Measurements from ENCODE around the gene TMPRSS3. TPM values are rescaled to one million over a fixed set of nuclear protein-coding genes. Genes with fewer than 3 reads are reported as not detected.

Gene TMPRSS3
- total and polyA plus RNA-seq, 9 of the 15 experiments (the other 6 are each of a cell fraction or from before 2014, with no cell fraction given), result 0.07 TPM; not detected in 8

- CTCF ChIA-PET (ENCODE audit: low intra/inter-chr PET ratio), result no interaction called here
- H2AFZ ChIP-seq (ENCODE audit: low read depth, low read length), result no peak overlapping the region
- H3K9me1 ChIP-seq (ENCODE audit: control insufficient read depth, insufficient read depth, low read length), result no peaks in the 10 kb centered on the region
- BruUV-seq (replicated peaks), result no TSS peak
- H3K27me3 ChIP-seq (ENCODE audit: control insufficient read depth in 2 of 2, insufficient read depth in 2 of 2, low read length in 2 of 2), result peaks cover 0 to under 1% of the 10 kb centered on the region in 2 experiments; a peak in 2 of 5 replicates
- H3K4me3 ChIP-seq, result no peak overlapping the region
- H3K9me3 ChIP-seq (replicated peaks; ENCODE audit: control insufficient read depth, insufficient read depth, low read depth, low read length), result no peaks in the 10 kb centered on the region
- no peaks in the 10 kb centered on the region for H4K20me1 ChIP-seq (replicated peaks; ENCODE audit: control insufficient read depth, insufficient read depth, low read length)
- no peak for DNase-seq (ENCODE audit: extremely low read depth in 1 of 4, low spot score in 3 of 4)
- H3K79me2 ChIP-seq (ENCODE audit: control insufficient read depth, insufficient read depth, low read length), result no peaks in the 10 kb centered on the region
- POLR2A ChIA-PET, result no interaction called here
- intact Hi-C loops (cut with micrococcal nuclease) (loop anchor here (10.0 kb wide), 1 partner anchor 124 kb away; no protein-coding TSS in a partner anchor), in situ Hi-C loops (cut with MboI) (no loop called here)
- H3K27ac ChIP-seq (ENCODE audit: extremely low read depth, low read depth, low read length), result no peak overlapping the region
- no peak overlapping the region for H3K9ac ChIP-seq (ENCODE audit: insufficient read depth in 1 of 2, low read depth in 2 of 2, low read length in 2 of 2)
- no peak for ATAC-seq
- FAIRE-seq, result no peak
- no peaks in the 10 kb centered on the region for H3K4me1 ChIP-seq (replicated peaks in 1 of 2; ENCODE audit: control insufficient read depth in 2 of 2, insufficient read depth in 2 of 2, low read length in 2 of 2)
- no peaks in the 10 kb centered on the region for H3K36me3 ChIP-seq (ENCODE audit: control insufficient read depth, insufficient read depth, low read length)
- WGBS (ENCODE audit: insufficient coverage, low coverage, missing lambda C conversion rate), result 0% methylated on average over 4 of the region's 4 CpGs
- no peak overlapping the region for H3K4me2 ChIP-seq (ENCODE audit: insufficient read depth, low read length)
- TF ChIP-seq PHTF2 (CRISPR knock-in tag; IDR thresholded peaks at IDR 0.05) (no peak), ZNF398 (CRISPR knock-in tag; IDR thresholded peaks at IDR 0.05) (no peak), MITF (IDR thresholded peaks at IDR 0.05) (no peak), MNT (conservative IDR thresholded peaks at IDR 0.05) (no peak), BACH1 (tag; IDR thresholded peaks at IDR 0.05) (no peak), ZNF79 (CRISPR knock-in tag; IDR thresholded peaks at IDR 0.05; ENCODE audit: low read depth) (no peak), CAMTA2 (CRISPR knock-in tag; conservative IDR thresholded peaks at IDR 0.05) (no peak), MYNN (IDR thresholded peaks at IDR 0.05) (no peak), MYNN (CRISPR knock-in tag; IDR thresholded peaks at IDR 0.05) (no peak), ZNF584 (CRISPR knock-in tag; IDR thresholded peaks at IDR 0.05; ENCODE audit: low read depth) (no peak), YY1 (IDR thresholded peaks at IDR 0.05; ENCODE audit: borderline replicate concordance in 1 of 3, control insufficient read depth in 1 of 3, extremely low read depth in 1 of 3, insufficient read depth in 3 of 3, insufficient read length in 1 of 3, insufficient replicate concordance in 2 of 3, low read depth in 1 of 3, low read length in 2 of 3) (no peak), E2F1 (CRISPR knock-in tag; IDR thresholded peaks at IDR 0.05) (no peak), NCOR1 (IDR thresholded peaks at IDR 0.05) (no peak), RBM34 (IDR thresholded peaks at IDR 0.05; ENCODE audit: borderline replicate concordance, insufficient read depth, low read length) (no peak)
These were observed 65.2 kb downstream of the TMPRSS3 start for GRCh38 chr21:42330380-42331371.
